MM.1S (cell line): ENCODE measurements around the gene MYCT1.

Source experiments
- DNase-seq: peaks from one replicate; pipeline ENCODE4 v3.0.0-alpha.2; 2015
- H2AFZ ChIP-seq: fragments of 300-600 bp; sonication (generic); 2 replicates; pipeline ENCODE4 v1.6.0; 2016; ENCODE audit warnings: antibody characterized with exemption, low read length
- H3F3A ChIP-seq: fragments of 300-600 bp; sonication (generic); 2 replicates; pipeline ENCODE4 v1.6.1; 2016; ENCODE audit warnings: mild to moderate bottlenecking, antibody characterized with exemption, low read length, moderate library complexity, mixed read lengths; ENCODE audit not compliant: insufficient read depth
- H3K27ac ChIP-seq: fragments of 300-600 bp; sonication (generic); 2 replicates; pipeline ENCODE4 v1.5.1; 2016; ENCODE audit warnings: mild to moderate bottlenecking, low read length
- H3K27me3 ChIP-seq: fragments of 300-600 bp; sonication (generic); replicated peaks from 2 replicates; pipeline ENCODE4 v1.6.0; 2016; ENCODE audit warnings: low read length; ENCODE audit not compliant: insufficient read depth
- H3K36me3 ChIP-seq: fragments of 300-600 bp; sonication (generic); replicated peaks from 2 replicates; pipeline ENCODE4 v1.6.1; 2016; ENCODE audit warnings: mild to moderate bottlenecking, low read length, mixed read lengths; ENCODE audit not compliant: insufficient read depth
- H3K4me1 ChIP-seq: fragments of 300-600 bp; sonication (generic); 2 replicates; pipeline ENCODE4 v1.6.1; 2016; ENCODE audit warnings: low read length, mixed read lengths
- H3K4me2 ChIP-seq: fragments of 300-600 bp; sonication (generic); 2 replicates; pipeline ENCODE4 v1.6.0; 2016; ENCODE audit warnings: low read depth, low read length
- H3K4me3 ChIP-seq: fragments of 300-600 bp; sonication (generic); 2 replicates; pipeline ENCODE4 v1.5.1; 2016; ENCODE audit warnings: low read length, mixed read lengths
- H3K79me2 ChIP-seq: fragments of 300-600 bp; sonication (generic); 2 replicates; pipeline ENCODE4 v1.6.1; 2016; ENCODE audit warnings: mixed run types, low read length, mixed read lengths
- H3K9ac ChIP-seq: fragments of 300-600 bp; sonication (generic); 2 replicates; pipeline ENCODE4 v1.6.1; 2016; ENCODE audit warnings: low read length, mixed read lengths
- H3K9me2 ChIP-seq: fragments of 300-600 bp; sonication (generic); replicated peaks from 2 replicates; pipeline ENCODE4 v1.6.1; 2016; ENCODE audit warnings: mild to moderate bottlenecking, low read length, mixed read lengths; ENCODE audit not compliant: insufficient read depth
- H3K9me3 ChIP-seq: fragments of 300-600 bp; sonication (generic); replicated peaks from 2 replicates; pipeline ENCODE4 v1.6.1; 2016; ENCODE audit warnings: mild to moderate bottlenecking, low read length, mixed read lengths; ENCODE audit not compliant: insufficient read depth
- H4K20me1 ChIP-seq: fragments of 300-600 bp; sonication (generic); 2 replicates; pipeline ENCODE4 v1.6.1; 2016; ENCODE audit warnings: mild to moderate bottlenecking, low read length, moderate library complexity, mixed read lengths; ENCODE audit not compliant: insufficient read depth
- EZH2 ChIP-seq: fragments of 300-600 bp; sonication (generic); optimal IDR thresholded peaks from 2 replicates; pipeline ENCODE3; 2017; ENCODE audit warnings: low read depth, mild to moderate bottlenecking, antibody characterized with exemption, low read length, mixed read lengths
- EZH2phosphoT487 ChIP-seq: fragments of 300-600 bp; sonication (generic); IDR thresholded peaks from 2 replicates; pipeline ENCODE4 v1.6.1; 2018; ENCODE audit warnings: antibody characterized with exemption, low read length
- TF ChIP-seq, protein P1 (sequence below): fragments of 300-600 bp; sonication (generic); IDR thresholded peaks from 2 replicates; pipeline ENCODE4 v1.5.1; 2016; ENCODE audit warnings: antibody characterized with exemption, low read length, mixed read lengths

Gene MYCT1

GRCh38 chr6:152661776-152662175 lies 35.9 kb upstream of the MYCT1 start:
- H3K9ac ChIP-seq, result no peak overlapping the region
- H3K9me2 ChIP-seq, result no peaks in the 10 kb centered on the region
- no peaks in the 10 kb centered on the region for H3K9me3 ChIP-seq
- TF ChIP-seq EZH2, result no peak
- no peak for TF ChIP-seq EZH2phosphoT487
- TF ChIP-seq, protein P1, sequence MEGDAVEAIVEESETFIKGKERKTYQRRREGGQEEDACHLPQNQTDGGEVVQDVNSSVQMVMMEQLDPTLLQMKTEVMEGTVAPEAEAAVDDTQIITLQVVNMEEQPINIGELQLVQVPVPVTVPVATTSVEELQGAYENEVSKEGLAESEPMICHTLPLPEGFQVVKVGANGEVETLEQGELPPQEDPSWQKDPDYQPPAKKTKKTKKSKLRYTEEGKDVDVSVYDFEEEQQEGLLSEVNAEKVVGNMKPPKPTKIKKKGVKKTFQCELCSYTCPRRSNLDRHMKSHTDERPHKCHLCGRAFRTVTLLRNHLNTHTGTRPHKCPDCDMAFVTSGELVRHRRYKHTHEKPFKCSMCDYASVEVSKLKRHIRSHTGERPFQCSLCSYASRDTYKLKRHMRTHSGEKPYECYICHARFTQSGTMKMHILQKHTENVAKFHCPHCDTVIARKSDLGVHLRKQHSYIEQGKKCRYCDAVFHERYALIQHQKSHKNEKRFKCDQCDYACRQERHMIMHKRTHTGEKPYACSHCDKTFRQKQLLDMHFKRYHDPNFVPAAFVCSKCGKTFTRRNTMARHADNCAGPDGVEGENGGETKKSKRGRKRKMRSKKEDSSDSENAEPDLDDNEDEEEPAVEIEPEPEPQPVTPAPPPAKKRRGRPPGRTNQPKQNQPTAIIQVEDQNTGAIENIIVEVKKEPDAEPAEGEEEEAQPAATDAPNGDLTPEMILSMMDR, result no peak
- H3F3A ChIP-seq, result no peaks in the 10 kb centered on the region
- H3K4me3 ChIP-seq, result no peak overlapping the region
- no peak for DNase-seq
- no peak overlapping the region for H3K27ac ChIP-seq
- H4K20me1 ChIP-seq, result no peaks in the 10 kb centered on the region
- no peak overlapping the region for H2AFZ ChIP-seq
- no peaks in the 10 kb centered on the region for H3K27me3 ChIP-seq
- no peaks in the 10 kb centered on the region for H3K4me1 ChIP-seq
- no peak overlapping the region for H3K4me2 ChIP-seq
- H3K36me3 ChIP-seq, result no peaks in the 10 kb centered on the region
- H3K79me2 ChIP-seq, result no peaks in the 10 kb centered on the region

DNA sequence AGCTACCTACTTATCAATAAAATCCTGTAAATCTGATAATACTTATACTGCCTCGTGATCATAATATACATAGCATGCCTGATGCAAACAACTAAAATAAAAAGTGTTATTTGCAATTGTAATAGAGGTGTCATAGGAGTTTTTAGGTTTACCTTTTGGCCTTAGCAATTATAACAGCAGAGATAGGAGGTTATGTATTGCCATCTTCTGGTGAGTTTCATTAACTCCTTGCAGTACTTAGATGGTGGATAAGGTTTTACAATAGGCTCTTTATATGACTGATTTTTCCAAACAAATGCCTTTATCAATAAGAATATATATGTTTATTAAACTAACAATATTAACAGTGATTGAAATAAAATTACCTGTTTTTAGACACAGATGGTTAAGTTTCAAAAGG lies 27.8 kb upstream of the MYCT1 start:
- no peak overlapping the region for H3K9ac ChIP-seq
- H3K36me3 ChIP-seq, result no peaks in the 10 kb centered on the region
- no peak for DNase-seq
- no peak overlapping the region for H3K4me3 ChIP-seq
- no peaks in the 10 kb centered on the region for H3K4me1 ChIP-seq
- no peak overlapping the region for H2AFZ ChIP-seq
- no peak for TF ChIP-seq EZH2phosphoT487
- no peaks in the 10 kb centered on the region for H3K27me3 ChIP-seq
- no peak overlapping the region for H3K4me2 ChIP-seq
- no peaks in the 10 kb centered on the region for H4K20me1 ChIP-seq
- no peaks in the 10 kb centered on the region for H3K9me3 ChIP-seq
- H3K79me2 ChIP-seq, result no peaks in the 10 kb centered on the region
- no peaks in the 10 kb centered on the region for H3K9me2 ChIP-seq
- H3F3A ChIP-seq, result no peaks in the 10 kb centered on the region
- H3K27ac ChIP-seq, result no peak overlapping the region

GRCh38 chr6:152671171-152671570 lies 26.5 kb upstream of the MYCT1 start:
- Histone ChIP-seq H3K27ac (no peak overlapping the region), H3K9me2 (no peaks in the 10 kb centered on the region), H3K27me3 (no peaks in the 10 kb centered on the region), H3K9ac (no peak overlapping the region), H2AFZ (no peak overlapping the region), H3K4me3 (no peak overlapping the region), H3K36me3 (no peaks in the 10 kb centered on the region), H3K4me1 (no peaks in the 10 kb centered on the region), H4K20me1 (no peaks in the 10 kb centered on the region), H3K79me2 (no peaks in the 10 kb centered on the region), H3K4me2 (no peak overlapping the region), H3F3A (no peaks in the 10 kb centered on the region), H3K9me3 (no peaks in the 10 kb centered on the region)
- DNase-seq, result no peak
- TF ChIP-seq EZH2phosphoT487, result no peak
- TF ChIP-seq EZH2, result no peak
- TF ChIP-seq, protein P1, result no peak

DNA sequence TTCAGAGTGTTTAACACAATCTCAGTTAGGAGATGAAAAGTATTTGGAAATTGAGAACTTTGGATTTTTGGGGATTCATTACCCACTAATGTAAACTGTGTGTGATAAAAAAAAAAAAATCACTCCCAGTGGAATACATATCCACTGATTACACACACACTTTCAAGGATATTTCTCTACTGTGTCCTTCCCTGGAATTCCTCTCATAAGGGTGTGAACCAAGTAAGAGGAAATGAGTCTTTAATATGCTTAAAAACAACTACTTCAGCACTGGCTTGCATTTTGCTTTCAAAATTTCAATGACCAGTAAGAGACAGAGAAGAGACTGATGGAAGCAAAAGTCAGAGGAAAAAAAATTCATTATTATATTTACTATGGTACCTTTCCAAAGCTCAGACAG lies 24.5 kb upstream of the MYCT1 start:
- H3K4me1 ChIP-seq, result no peaks in the 10 kb centered on the region
- H3F3A ChIP-seq, result no peaks in the 10 kb centered on the region
- H3K27me3 ChIP-seq, result no peaks in the 10 kb centered on the region
- H3K9me3 ChIP-seq, result no peaks in the 10 kb centered on the region
- H4K20me1 ChIP-seq, result no peaks in the 10 kb centered on the region
- H3K79me2 ChIP-seq, result no peaks in the 10 kb centered on the region
- no peak overlapping the region for H3K9ac ChIP-seq
- no peaks in the 10 kb centered on the region for H3K36me3 ChIP-seq
- H3K9me2 ChIP-seq, result no peaks in the 10 kb centered on the region
- no peak for TF ChIP-seq EZH2phosphoT487
- TF ChIP-seq EZH2, result no peak
- TF ChIP-seq, protein P1, result no peak
- H3K27ac ChIP-seq, result no peak overlapping the region
- H2AFZ ChIP-seq, result no peak overlapping the region
- DNase-seq, result no peak
- H3K4me2 ChIP-seq, result no peak overlapping the region
- H3K4me3 ChIP-seq, result no peak overlapping the region
